AG04450 (cell line): ENCODE measurements around the gene ZNF292. TPM values are rescaled to one million over a fixed set of nuclear protein-coding genes. Genes with fewer than 3 reads are reported as not detected.

Experiments
- CTCF ChIA-PET: fragments of 300-600, 350-600 bp; formaldehyde crosslinking; extraction: SDS; loops from one replicate; lab custom pipeline; 2022; ENCODE audit warnings: antibody characterized with exemption, inconsistent platforms; lab: Charles Lee
- POLR2A ChIA-PET: fragments of 350-600 bp; formaldehyde crosslinking; extraction: SDS; loops from one replicate; lab custom pipeline; 2021; ENCODE audit warnings: antibody characterized with exemption, inconsistent platforms; lab: Yijun Ruan, JAX
- DNase-seq: peaks from one replicate; pipeline ENCODE4 v3.0.0-alpha.2; 2011; ENCODE audit warnings: low read depth, low spot score
- H3K27ac ChIP-seq: one replicate; pipeline ENCODE4 v1.5.1; 2012; ENCODE audit warnings: low read depth, low read length, control low read depth
- H3K27me3 ChIP-seq: one replicate; pipeline ENCODE4 v1.6.0; 2012; ENCODE audit warnings: low read length; ENCODE audit not compliant: control insufficient read depth, insufficient read depth
- H3K4me3 ChIP-seq: 2 replicates; pipeline ENCODE4 v1.5.1; 2011; ENCODE audit warnings: mild to moderate bottlenecking, low read depth, low read length, control low read depth
- H3K9me3 ChIP-seq: 2 replicates; pipeline ENCODE4 v1.5.1; 2012; ENCODE audit warnings: low read length; ENCODE audit not compliant: control insufficient read depth, insufficient read depth
- CTCF ChIP-seq: IDR thresholded peaks from 2 replicates; pipeline ENCODE4 v1.5.1; 2011; ENCODE audit warnings: low read depth, low read length, control low read depth, inconsistent platforms
- polyA plus RNA-seq: library from polyadenylated mRNA; depleted of rRNA; stranded (reverse); fragments of >200 nt; gene quantifications from 2 replicates; pipeline ENCODE4 v1.2.3, GENCODE V29; 2011; rRNA removed

Gene ZNF292
- polyA plus RNA-seq, 1 experiment, result 18.0 TPM

GRCh38 chr6:87308970-87309369 is 153.6 kb downstream of the ZNF292 start:
- CTCF ChIA-PET, result interaction anchor here (6.6 kb wide), 1 partner anchor 13 kb away, joined by 33 read pairs; the partner anchor contains the start of gene SMIM8
- no peak for DNase-seq

GRCh38 chr6:87312860-87313259 is 157.5 kb downstream of the ZNF292 start:
- DNase-seq, result no peak
- ChIA-PET POLR2A (no interaction called here), CTCF (interaction anchor here (6.6 kb wide), 1 partner anchor 9 kb away, joined by 33 read pairs; the partner anchor contains the start of gene SMIM8)
- Histone ChIP-seq H3K27ac (no peak overlapping the region), H3K9me3 (no peaks in the 10 kb centered on the region), H3K27me3 (peaks cover 3% of the 10 kb centered on the region), H3K4me3 (no peak overlapping the region)
- no peak for TF ChIP-seq CTCF

More at GRCh38 chr6:87308970-87309369, 153.6 kb downstream of the ZNF292 start:
- no peaks in the 10 kb centered on the region for H3K9me3 ChIP-seq
- H3K27ac ChIP-seq, result no peak overlapping the region
- H3K4me3 ChIP-seq, result no peak overlapping the region
- H3K27me3 ChIP-seq, result peaks cover 3% of the 10 kb centered on the region
- POLR2A ChIA-PET, result no interaction called here
- no peak for TF ChIP-seq CTCF

Other genes starting within 250 kb of the ZNF292 start
- not detected in 2 replicates for gene HTR1E, start 218.0 kb upstream of the ZNF292 start, polyA plus RNA-seq
- 0.19 and 0.26 TPM in 2 replicates for gene CGA, start 60.5 kb upstream of the ZNF292 start, polyA plus RNA-seq
- gene SMIM8, start 167.0 kb downstream of the ZNF292 start, polyA plus RNA-seq, result 6.4 and 9.1 TPM in 2 replicates
- not detected in 2 replicates for gene GJB7, start 173.7 kb downstream of the ZNF292 start, polyA plus RNA-seq
- 0.57 and 0.81 TPM in 2 replicates for gene C6orf163, start 189.2 kb downstream of the ZNF292 start, polyA plus RNA-seq